Lower lobe of right lung (tissue), 2 donors: ENCODE measurements around the gene SLC26A5. TPM values are rescaled to one million over a fixed set of nuclear protein-coding genes. Genes with fewer than 3 reads are reported as not detected.

Source experiments
- ATAC-seq, 2 donors: fragments of 200-7000 bp; cut with Tn5 transposase; one replicate each; pipeline ENCODE4 v1.9.1; 2020 to 2022; ENCODE audit warnings: mild to moderate bottlenecking in 2 of 2, moderate library complexity in 2 of 2
- DNase-seq: peaks from one replicate; pipeline ENCODE4 v3.0.0-alpha.2; 2020
- H3K27ac ChIP-seq: fragments of 200-600 bp; one replicate; pipeline ENCODE4 v1.8.0; 2022
- H3K27me3 ChIP-seq: fragments of 200-600 bp; one replicate; pipeline ENCODE4 v1.8.0; 2022; ENCODE audit warnings: low read depth
- H3K36me3 ChIP-seq: fragments of 200-600 bp; one replicate; pipeline ENCODE4 v1.8.0; 2022; ENCODE audit warnings: mild to moderate bottlenecking
- H3K4me1 ChIP-seq: fragments of 200-600 bp; one replicate; pipeline ENCODE4 v1.8.0; 2022
- H3K4me3 ChIP-seq: fragments of 200-600 bp; one replicate; pipeline ENCODE4 v1.8.0; 2022; ENCODE audit warnings: mild to moderate bottlenecking
- H3K9me3 ChIP-seq: fragments of 200-600 bp; one replicate; pipeline ENCODE4 v1.8.0; 2022
- CTCF ChIP-seq: fragments of 200-600 bp; IDR thresholded peaks from one replicate; pipeline ENCODE4 v1.8.0; 2022; ENCODE audit warnings: antibody characterized with exemption, mild to moderate bottlenecking
- intact Hi-C: fragments of 100-400 bp; cut with DNase I; formaldehyde crosslinking; loops from one replicate; pipeline ENCODE4 v1.11.0; 2022
- total RNA-seq: library from RNA; stranded (reverse); fragmentation: NEBNext Ultra II Directional; extraction: Animal tissue kit (Norgen Biotek cat#: 25700); gene quantifications from one replicate; pipeline ENCODE4 v1.2.1, GENCODE V29; 2021
- donor health status: DM: no; HTN: yes; CAD: no; lungs with severe emphysema.

The SLC26A5 gene
- total RNA-seq, 1 donor from 2014 or later: 1.8 TPM

- no peak for TF ChIP-seq CTCF
- no peaks in the 10 kb centered on the region for H3K27me3 ChIP-seq
- H3K36me3 ChIP-seq: peaks cover 39% of the 10 kb centered on the region
- ATAC-seq (no peak), DNase-seq (no peak)
- H3K9me3 ChIP-seq: no peaks in the 10 kb centered on the region
- peaks cover 36% of the 10 kb centered on the region for H3K4me1 ChIP-seq
- intact Hi-C loops: no loop called here
- H3K4me3 ChIP-seq: peak overlapping the region; percentile 90
- H3K27ac ChIP-seq: no peak overlapping the region
Observed at GRCh38 chr7:103343332-103343731, 102.7 kb downstream of the SLC26A5 start.

GRCh38 chr7:103341466-103341865 lies 104.5 kb downstream of the SLC26A5 start:
- Histone ChIP-seq H3K9me3 (no peaks in the 10 kb centered on the region), H3K4me3 (no peak overlapping the region), H3K27me3 (no peaks in the 10 kb centered on the region), H3K36me3 (peaks cover 56% of the 10 kb centered on the region), H3K27ac (no peak overlapping the region), H3K4me1 (peaks cover 24% of the 10 kb centered on the region)
- intact Hi-C loops: no loop called here
- no peak for DNase-seq
- no peak for TF ChIP-seq CTCF
- ATAC-seq: no peak

GRCh38 chr7:103338864-103339263 lies 107.1 kb downstream of the SLC26A5 start:
- Histone ChIP-seq H3K27ac (no peak overlapping the region), H3K4me1 (peaks cover 22% of the 10 kb centered on the region), H3K36me3 (peaks cover 82% of the 10 kb centered on the region), H3K9me3 (no peaks in the 10 kb centered on the region), H3K4me3 (no peak overlapping the region), H3K27me3 (no peaks in the 10 kb centered on the region)
- DNase-seq (no peak), ATAC-seq (no peak)
- intact Hi-C loops: no loop called here
- TF ChIP-seq CTCF: no peak

GRCh38 chr7:103336761-103337160 lies 109.2 kb downstream of the SLC26A5 start:
- intact Hi-C loops: no loop called here
- TF ChIP-seq CTCF: no peak
- ATAC-seq (no peak), DNase-seq (no peak)
- peaks cover 89% of the 10 kb centered on the region for H3K36me3 ChIP-seq
- H3K9me3 ChIP-seq: no peaks in the 10 kb centered on the region
- H3K4me3 ChIP-seq: no peak overlapping the region
- H3K27ac ChIP-seq: no peak overlapping the region
- no peaks in the 10 kb centered on the region for H3K27me3 ChIP-seq
- peaks cover 4% of the 10 kb centered on the region for H3K4me1 ChIP-seq

GRCh38 chr7:103325744-103326143 lies 120.3 kb downstream of the SLC26A5 start:
- Histone ChIP-seq H3K36me3 (peaks cover 92% of the 10 kb centered on the region), H3K4me1 (no peaks in the 10 kb centered on the region), H3K4me3 (no peak overlapping the region), H3K27me3 (no peaks in the 10 kb centered on the region), H3K9me3 (no peaks in the 10 kb centered on the region), H3K27ac (no peak overlapping the region)
- ATAC-seq (no peak), DNase-seq (no peak)
- intact Hi-C loops: no loop called here
- TF ChIP-seq CTCF: no peak

Other genes with a start within 250 kb of the SLC26A5 start
- gene PMPCB, start 148.8 kb downstream of the SLC26A5 start, total RNA-seq: 47.7 TPM
- 17.1 TPM for gene DNAJC2, start 101.4 kb downstream of the SLC26A5 start, total RNA-seq
- gene PSMC2, start 98.6 kb downstream of the SLC26A5 start, total RNA-seq: 89.4 TPM